ENCODE data around the gene ATOH1.

GRCh38 chr4:93835929-93836328, 7.4 kb downstream of the ATOH1 start:
- no peak for TF ChIP-seq POLR2A (IDR thresholded peaks at IDR 0.05; ENCODE audit: extremely low read depth, insufficient read length)
- TF ChIP-seq, protein P1, sequence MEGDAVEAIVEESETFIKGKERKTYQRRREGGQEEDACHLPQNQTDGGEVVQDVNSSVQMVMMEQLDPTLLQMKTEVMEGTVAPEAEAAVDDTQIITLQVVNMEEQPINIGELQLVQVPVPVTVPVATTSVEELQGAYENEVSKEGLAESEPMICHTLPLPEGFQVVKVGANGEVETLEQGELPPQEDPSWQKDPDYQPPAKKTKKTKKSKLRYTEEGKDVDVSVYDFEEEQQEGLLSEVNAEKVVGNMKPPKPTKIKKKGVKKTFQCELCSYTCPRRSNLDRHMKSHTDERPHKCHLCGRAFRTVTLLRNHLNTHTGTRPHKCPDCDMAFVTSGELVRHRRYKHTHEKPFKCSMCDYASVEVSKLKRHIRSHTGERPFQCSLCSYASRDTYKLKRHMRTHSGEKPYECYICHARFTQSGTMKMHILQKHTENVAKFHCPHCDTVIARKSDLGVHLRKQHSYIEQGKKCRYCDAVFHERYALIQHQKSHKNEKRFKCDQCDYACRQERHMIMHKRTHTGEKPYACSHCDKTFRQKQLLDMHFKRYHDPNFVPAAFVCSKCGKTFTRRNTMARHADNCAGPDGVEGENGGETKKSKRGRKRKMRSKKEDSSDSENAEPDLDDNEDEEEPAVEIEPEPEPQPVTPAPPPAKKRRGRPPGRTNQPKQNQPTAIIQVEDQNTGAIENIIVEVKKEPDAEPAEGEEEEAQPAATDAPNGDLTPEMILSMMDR (IDR thresholded peaks at IDR 0.05; ENCODE audit: low read depth, low read length) = no peak
- TF ChIP-seq, protein P2, sequence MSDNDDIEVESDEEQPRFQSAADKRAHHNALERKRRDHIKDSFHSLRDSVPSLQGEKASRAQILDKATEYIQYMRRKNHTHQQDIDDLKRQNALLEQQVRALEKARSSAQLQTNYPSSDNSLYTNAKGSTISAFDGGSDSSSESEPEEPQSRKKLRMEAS (IDR thresholded peaks at IDR 0.05; ENCODE audit: low read depth, low read length) = no peak
- TF ChIP-seq MYC (IDR thresholded peaks at IDR 0.05; ENCODE audit: low read depth, low read length) = no peak

All from NB4 (cell line).